HL-60/S4 treated with retinoic acid at 250 ng/mL for 4 days and 3 days (cell line): ENCODE data around the gene TTC17.
"Not testable (repeated sequence)": the region's sequence is repeated elsewhere in the genome, so short reads cannot be mapped to it uniquely, and the experiment has no call there.

Experiments used
- in situ Hi-C: fragments of 300-500 bp; cut with MboI; formaldehyde crosslinking; loops from 2 replicates; pipeline ENCODE4 v1.7.0; 2022; ENCODE audit warnings: low sequenced_read_pairs

The TTC17 gene

DNA sequence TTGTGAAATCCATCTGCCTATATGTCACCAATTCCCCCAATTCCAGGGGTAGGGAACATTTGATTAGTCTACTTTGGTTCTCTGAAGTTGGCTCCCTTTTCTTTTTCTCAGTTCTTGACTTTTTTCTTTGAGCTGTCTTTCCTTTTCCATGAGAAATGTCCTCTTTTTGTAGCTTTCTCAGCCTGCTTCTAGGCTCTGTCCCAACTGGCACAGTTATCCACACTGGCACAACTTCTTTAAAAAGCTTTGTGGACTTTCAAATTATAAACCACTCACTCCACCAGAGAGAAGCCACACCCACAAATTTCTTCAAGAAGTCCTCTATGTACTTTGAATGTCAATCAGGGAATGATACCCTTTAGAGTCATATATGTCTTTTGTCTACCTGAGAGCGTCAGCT, 100.5 kb downstream of the TTC17 start:
- in situ Hi-C loops = no loop called here

DNA sequence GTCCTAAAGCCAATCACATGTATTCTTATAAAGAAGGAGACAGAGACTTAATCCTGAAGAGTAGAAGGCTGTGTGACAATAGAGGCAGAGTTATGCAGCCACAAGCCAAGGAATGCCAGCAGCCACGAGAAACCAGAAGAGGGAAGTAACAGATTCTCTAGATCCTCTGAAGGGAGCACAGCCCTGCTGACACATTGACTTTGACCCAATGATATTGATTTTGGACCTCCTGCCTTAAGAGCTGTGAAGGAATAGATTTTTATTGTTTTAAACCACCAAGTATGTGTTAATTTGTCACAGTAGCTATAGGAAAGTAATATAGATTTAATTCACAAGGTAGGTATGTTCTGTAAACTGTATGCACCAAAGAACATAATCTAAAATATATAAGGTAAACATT, 103.6 kb downstream of the TTC17 start:
- in situ Hi-C loops = no loop called here

DNA sequence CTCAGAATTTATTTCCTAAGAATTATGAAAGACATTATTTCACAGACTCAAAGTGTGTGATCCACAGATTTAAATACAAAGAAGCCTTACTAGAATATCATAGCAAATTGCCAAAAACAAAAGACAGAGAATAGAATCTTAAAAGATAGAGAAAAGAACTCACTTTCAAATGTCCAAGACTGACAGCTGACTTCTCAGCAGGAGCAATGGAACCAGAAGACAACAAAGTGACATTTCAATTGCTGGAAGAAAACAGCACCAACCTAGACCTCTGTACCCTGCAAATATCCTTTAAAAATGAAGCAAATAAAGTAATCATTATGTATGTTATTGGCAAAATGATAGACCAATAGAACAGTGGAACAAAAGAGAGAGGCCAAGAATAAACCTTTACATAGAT, 109.2 kb downstream of the TTC17 start:
- in situ Hi-C loops = no loop called here

DNA sequence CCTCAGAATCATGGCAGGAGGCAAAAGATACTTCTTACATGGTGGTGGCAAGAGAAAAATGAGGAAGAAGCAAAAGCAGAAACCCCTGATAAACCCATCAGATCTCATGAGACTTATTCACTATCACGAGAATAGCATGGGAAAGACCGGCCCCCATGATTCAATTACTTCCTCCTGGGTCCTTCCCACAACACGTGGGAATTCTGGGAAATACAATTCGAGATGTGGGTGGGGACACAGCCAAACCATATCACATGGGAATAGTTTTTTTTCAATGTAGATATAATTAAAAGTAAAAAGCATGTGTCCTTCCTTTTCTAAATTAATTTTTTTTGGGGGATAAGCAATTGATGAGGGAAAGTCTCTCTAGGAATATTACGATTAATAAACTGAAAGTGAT, 118.8 kb downstream of the TTC17 start:
- in situ Hi-C loops = not testable (repeated sequence)

DNA sequence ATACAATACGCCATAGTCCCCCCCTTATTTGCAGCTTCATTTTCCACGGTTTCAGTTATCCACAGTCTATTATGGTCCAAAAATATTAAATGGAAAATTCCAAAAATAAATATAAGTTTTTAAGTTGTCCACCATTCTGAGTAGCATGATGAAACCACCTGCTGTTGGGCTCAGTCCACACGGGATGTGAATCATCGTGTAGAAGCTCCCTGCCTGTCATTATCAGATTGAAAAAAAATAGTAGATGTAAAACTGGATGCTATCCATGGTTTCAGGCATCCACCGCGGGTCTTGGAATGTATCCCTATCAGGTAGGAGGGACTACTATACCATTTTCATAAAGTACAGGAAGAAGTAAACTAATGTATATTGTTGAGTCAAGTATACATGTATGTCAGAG, 127.4 kb downstream of the TTC17 start:
- in situ Hi-C loops = no loop called here

DNA sequence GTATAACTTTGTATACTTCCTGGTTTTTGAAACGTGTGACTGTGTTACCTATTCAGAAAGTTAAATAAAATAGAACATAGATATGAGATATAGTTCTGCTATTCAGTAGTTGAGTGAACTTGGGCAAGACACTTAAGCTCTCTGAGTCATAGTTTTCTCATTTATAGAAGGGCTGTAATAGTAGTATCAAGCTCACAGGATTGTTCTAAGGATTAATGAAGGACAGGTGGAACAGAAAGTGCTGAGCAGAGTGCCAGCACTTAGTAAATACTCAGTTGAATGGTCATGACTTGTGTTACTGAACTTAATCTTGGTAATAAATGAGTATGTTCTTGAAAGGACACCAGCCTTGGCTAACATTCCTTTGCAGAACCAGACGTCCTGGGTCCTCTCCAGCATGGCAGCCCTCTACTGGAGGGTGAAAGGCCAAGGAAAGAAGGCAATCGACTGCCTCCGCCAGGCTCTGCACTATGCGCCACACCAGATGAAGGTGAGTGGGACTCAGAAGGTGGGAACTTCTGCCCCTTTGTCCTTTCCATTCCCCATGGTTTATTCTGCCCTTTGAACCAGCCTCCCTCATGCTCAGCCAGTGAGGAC, 131.2 kb downstream of the TTC17 start:
- in situ Hi-C loops = no loop called here

DNA sequence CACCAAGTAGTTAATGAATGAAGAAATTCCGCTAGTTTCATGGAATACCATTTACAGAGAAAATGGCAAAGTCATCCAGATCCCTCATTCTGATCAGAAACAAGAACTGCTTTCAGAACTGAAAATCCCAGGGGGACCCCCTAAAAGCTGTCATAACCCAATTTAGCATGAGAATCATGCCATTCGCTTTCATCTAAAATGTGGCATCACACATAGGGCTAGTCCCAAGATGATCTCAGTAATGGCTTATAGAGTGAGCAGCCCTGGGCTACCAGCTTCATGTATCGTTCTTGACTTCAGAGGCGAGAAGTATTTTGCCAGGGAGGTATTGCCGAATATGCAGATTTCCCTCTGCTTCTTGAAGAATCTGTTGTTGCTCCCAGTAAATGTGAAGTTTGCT, 134.0 kb downstream of the TTC17 start:
- in situ Hi-C loops = no loop called here

DNA sequence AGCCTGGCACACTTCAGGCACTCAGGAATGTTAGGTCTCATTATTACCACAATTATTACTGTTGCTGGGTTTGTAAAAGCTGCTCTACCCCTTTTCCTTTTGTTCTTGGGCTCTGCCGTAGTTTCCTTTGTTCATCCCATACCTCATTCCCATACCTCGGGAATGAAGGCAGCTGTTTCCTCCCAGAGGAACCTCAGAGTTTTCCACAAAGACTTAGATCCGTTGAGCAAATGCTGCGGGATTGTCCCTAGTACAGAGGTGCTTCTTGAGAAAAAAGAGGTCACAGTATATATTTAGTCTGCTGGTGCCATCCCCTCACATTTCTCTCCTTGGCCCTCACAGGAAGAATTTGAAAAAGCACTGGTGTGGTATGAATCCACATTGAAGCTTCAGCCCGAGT, 134.7 kb downstream of the TTC17 start:
- in situ Hi-C loops = no loop called here

DNA sequence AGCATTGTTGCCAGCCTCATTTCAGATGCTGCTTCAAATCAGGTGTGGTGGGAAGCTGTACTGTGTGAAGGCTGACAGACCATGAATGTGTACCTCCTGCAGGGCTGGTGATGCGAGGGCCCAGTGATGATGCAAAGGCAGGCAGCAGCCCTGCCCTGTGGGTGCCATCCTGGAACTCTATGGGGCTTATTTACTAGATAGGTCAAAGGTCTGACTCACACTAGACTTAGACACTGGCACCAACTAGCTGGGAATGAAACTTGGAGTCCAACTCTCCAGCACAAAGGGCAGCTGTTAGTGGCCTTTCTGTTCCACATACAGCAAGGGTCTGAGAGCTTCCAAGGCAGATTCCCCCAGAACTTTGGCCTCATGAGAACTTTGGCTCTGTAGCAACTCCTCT, 138.4 kb downstream of the TTC17 start:
- in situ Hi-C loops = no loop called here

DNA sequence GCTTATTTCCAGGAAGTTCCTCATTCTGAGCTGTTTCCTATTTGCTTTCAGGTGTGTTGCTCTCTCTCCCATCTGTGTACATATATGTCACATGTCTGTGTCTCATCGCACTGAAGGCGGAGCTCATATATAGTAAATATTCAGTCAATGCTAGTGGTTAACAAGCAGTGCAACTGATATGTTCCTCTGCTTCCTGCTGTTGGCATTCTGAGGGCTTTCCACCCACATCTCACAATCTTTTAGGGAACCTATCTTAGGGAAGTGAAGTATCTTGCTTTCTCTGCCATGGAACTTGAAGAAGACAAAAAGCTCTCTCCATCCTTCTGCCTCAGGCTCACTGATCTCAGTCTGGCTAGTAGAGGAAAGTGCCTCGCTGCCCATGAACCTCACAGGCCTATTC, 139.8 kb downstream of the TTC17 start:
- in situ Hi-C loops = no loop called here

DNA sequence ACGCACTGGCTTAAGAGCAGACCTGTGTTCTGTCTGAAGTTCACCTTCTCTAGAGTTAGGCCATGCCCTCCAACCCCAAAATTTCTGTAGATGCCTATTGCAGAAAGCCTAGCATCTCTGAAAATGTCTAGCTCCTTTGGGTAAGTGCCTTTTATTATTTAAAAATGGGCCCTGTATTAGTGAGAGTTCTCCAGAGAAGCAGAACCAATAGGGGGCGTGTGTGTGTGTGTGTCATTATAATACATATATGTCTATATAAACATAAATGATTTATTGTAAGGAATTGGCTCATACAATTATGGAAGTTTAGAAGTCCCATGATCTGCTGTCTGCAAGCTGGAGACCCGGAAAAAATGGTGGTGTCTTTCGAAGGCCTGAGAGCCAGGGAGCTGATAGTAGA, 144.7 kb downstream of the TTC17 start:
- in situ Hi-C loops = no loop called here

DNA sequence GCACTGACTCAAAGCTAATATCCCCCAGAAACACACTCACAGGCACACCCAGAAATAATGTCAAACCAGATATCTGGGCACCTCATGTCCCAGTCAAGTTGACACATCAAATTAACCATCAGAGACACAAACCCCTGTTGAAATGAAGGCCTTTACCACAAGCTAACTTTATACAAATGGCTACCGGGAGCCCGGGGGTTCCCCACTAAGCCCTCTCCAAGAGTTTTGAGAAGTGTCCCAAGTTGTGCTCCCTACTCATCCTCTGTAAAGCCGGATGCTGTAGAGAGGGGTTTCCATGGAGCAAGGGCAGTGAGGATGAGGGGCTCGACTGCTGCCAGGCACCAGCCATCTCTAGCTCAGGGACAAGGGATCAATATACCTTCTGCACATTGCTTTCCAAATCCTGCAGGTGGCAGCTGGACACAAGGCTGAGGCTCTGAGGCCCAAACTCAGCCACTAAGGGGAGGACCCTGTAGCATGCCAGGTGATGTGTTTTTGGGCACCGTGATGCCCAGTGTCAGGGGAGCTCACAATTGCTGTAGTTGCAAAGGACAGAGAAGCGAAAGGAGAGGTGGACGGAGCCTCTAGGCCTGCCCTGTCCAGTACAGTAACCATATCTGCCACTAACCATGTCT, 145.7 kb downstream of the TTC17 start:
- in situ Hi-C loops = no loop called here

DNA sequence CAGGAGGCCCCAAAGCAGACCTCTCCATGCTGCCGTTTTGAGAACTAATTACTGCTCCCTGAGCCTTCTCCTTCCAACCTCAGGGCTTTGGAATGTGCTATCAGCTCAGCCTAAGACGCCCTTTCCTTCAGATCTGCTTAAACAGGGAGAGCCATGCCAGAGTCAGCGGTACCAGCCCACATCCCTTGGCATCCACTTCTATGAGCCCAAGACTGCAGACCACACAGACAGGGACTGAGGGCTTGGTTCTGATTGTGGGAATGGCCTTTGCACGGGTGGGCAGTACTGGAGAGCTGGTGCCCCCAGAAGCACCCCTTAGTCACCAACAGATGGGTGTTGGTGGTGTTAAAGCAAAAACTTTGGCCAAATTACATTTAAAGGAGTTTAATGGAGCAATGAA, 146.5 kb downstream of the TTC17 start:
- in situ Hi-C loops = no loop called here

DNA sequence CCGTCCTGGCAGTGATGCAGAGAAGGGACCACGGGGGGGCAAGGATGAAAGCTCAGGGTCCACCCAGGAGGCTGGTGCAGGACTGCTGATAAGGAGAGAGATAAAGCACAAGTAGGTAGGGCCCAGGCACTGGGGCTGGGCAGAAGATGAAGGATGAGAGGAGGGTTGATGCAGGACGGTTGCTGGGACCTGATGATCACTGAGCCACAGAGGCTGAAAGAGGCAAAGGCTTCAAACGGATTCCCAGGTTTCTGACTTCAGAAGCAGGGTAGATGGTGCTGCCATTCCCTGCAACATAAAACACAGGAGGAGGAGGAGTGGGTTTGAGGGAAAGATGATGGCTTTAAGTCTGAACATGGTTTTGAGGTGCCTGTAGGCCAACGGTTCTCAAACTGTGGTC, 148.5 kb downstream of the TTC17 start:
- in situ Hi-C loops = no loop called here

DNA sequence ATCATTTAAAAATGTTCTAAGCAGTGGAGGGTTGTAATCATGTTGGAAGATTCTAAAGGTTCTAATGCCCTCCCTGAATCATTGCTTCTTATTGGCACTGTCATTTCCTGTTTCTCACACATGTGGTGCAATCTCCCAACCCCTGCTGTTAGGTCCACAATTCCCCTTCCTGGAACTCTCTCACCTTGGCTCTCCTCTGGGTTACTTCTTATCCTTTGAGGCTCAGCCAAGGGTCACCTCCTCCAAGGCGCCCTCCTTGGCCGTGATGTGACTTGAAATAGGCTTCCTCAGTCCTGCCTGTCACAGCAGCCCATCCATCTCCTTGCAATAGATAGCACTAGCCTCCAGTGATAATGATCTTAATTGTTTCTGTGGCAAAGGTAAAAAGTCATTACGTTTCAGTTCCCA, 149.8 kb downstream of the TTC17 start:
- in situ Hi-C loops = no loop called here

DNA sequence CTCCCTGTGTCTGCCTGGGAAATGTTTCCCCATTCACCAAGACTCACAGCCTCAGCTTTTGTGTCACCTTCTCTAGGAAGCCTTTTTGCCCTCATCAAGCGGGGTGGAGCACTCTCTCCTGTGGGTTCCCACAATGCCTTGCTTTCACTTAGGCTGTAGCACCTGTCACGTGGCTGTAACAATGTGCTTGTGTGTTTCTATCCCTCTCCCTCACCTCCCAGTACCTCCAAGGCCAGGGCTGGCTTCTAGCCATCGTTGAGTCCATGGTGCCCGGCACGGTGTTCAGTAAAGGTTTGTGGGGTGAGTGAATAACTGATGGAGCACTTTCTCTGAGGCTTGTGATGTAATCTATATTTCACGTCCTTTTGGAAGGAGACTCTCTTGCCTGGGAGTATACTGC, 153.2 kb downstream of the TTC17 start:
- in situ Hi-C loops = no loop called here

DNA sequence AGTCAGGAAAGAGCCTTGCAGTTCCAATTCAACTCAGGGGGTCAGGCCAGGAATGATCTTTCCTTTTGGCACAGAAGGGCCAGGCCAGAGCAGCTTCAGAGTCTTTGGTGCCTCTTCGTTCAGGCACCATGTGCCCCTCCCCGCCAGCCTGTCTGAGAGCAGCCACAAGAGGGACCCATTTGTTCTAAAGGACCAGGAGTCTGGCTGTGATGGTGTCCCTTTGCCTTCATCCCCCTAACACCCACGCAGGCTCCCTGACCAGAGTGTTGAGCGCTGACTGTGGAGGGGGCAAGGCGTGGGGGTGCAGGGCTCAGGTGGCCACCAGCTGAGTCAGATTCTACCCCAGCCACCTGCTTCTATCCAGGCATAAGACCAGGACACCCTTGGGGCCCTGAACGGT, 156.4 kb downstream of the TTC17 start:
- in situ Hi-C loops = no loop called here

DNA sequence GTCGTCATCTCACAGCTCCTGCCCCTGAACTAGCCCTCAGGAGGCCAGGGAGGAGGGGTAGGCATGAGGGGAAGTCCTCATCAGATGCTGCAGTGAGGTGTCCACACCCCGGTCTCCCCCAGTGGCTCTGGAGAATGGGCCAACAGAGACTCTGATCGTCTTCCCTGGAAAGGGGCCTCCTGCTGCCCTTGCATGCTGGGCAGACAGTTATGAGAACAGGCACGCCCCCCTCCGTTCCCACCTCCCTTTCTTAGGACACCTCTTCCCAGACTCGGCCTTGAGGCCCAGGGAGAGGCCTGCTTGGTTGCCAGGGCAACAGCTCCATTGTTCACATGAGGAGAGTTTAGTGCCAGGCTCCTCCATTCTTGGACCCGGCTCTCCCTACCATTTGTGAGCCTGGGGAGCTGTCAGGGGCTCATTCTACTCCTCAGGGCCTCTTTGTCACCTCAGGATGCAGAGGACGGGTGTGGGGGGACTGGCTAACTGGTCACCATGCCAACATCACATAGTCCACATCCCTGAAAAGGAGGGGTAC, 157.7 kb downstream of the TTC17 start:
- in situ Hi-C loops = no loop called here

DNA sequence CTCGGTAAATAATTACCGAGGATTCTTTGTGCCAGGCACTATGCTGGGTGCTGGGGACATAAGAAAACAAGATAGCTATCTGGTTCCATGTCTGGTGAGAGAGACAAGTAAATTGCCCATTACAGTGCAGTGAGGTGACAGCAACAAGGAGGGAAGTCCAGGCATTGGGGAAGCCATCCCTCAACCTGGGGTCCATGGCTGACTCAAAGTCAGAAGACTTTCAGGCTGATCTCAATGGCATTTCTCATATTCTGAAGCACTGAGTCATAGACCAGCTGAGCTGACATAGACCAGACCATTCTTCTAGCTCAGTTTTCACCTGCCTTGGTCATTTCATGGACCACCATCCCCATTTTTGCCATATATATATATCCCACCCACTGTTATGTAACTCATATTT, 158.8 kb downstream of the TTC17 start:
- in situ Hi-C loops = no loop called here

DNA sequence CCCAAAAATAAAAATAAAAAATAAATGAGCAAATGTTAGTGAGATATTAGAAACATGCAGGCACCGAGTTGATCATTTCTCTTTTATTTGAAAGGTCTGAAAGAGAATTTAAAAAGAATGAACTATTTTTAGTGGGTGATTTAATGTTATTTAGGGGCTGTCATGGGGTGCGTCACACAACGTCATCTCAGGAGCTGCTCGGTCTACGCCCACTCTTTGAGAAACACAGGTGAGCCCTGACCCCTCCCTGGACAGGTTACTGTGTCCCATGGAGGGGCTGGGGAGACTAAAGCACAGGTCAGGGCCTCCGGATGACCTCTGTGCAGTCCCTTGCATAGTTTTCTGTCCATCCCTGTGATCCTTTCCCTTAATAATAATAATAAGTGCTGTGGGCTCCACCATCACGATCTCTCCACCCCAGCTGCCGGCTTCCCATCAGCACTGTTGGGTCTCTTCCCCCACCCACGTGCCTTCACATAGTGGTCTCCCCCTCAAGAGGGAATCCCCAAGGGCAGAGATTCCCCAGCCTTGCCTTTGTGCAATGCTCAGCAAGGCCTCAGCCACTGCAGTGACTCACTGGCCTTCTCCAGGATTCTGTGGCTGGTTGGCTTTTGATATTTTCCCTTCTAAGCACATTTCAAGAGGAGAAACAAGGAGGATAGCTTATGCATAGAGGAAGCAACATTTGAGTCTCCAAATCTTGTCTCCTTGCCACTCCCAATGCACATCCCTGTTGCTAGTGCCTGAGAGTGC, 159.9 kb downstream of the TTC17 start:
- in situ Hi-C loops = no loop called here

DNA sequence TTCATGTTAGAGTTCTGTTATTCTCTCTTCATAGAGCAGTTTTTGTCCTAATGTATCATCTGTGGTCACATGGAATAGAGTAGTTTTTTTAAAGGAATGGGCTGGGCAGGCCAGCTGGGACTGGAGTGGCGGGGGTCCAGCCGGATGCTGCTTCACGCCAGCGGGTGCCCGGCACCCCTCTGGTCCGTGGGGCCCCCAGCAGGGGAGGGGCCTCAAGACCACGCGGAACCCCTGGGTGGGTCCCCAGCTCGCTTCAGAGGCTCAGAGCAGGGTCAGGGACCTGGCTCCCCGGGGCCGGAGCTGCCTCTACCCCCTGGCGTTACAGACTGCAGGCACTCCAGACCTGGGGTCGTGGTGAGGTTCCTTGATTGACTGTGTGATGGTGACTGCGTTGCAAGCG, 162.8 kb downstream of the TTC17 start:
- in situ Hi-C loops = no loop called here

DNA sequence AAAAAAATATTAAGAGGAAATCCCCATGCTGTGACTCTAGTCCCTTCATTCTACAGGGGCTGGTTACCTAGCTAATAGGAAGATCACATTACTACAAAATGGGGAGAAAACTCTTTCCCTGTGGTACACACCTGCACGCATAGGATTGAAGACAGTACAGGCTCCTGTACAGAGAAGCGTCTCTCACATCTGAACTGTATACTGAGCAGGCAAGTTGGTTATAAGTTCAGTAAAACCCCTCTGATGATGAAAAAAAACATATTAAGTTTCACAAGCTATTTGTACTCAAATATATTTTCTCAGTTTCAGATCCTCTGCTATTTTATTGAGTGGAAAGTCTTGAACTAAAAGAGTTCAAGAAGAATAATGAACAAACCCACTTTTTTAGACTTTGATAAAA, 164.9 kb downstream of the TTC17 start:
- in situ Hi-C loops = no loop called here
